ENCODE results near the gene PAQR8.

Gene PAQR8

DNA sequence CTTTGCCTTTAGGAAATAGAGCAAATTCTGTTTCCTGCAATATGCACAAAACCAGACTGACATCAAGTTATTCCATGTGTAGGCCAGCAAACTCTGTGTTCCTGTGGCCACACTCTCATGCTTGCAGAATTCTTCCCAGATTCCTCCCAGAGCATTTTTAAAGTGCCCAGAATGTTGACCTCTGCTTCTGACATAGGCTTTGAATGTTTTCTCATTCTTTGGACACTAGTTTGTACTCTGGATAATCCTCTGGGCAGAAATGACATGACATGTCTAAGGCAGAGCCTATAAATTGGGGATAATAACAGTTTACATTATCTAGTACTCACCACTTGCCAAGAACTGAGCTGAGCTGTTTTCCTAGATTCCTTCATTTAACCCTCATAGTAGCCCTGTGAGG, 49.0 kb downstream of the PAQR8 start:
- DNase-seq (no peak), ATAC-seq (ENCODE audit: insufficient read depth, low read depth) (no peak)

DNA sequence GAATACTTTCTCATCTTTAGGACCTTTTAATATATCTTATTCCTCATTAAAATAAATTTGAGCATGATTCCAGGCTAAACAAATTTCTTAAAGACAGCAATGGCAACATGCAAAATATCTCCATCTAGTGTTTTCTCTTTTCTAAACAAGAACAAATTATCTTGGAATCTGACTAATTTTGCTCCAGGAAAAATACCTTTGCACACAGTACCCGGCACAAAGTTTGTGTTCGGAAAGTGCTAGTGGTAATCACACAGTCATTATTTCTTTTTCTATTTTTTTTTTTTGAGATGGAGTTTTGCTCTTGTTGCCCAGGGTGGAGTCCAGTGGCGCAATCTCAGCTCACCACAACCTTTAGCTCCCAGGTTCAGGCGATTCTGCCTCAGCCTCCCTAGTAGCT, 50.0 kb downstream of the PAQR8 start:
- no peak for ATAC-seq (ENCODE audit: insufficient read depth, low read depth)
- H3K27ac ChIP-seq (ENCODE audit: low read length), result no peak overlapping the region
- TF ChIP-seq, protein P1, sequence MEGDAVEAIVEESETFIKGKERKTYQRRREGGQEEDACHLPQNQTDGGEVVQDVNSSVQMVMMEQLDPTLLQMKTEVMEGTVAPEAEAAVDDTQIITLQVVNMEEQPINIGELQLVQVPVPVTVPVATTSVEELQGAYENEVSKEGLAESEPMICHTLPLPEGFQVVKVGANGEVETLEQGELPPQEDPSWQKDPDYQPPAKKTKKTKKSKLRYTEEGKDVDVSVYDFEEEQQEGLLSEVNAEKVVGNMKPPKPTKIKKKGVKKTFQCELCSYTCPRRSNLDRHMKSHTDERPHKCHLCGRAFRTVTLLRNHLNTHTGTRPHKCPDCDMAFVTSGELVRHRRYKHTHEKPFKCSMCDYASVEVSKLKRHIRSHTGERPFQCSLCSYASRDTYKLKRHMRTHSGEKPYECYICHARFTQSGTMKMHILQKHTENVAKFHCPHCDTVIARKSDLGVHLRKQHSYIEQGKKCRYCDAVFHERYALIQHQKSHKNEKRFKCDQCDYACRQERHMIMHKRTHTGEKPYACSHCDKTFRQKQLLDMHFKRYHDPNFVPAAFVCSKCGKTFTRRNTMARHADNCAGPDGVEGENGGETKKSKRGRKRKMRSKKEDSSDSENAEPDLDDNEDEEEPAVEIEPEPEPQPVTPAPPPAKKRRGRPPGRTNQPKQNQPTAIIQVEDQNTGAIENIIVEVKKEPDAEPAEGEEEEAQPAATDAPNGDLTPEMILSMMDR (IDR thresholded peaks at IDR 0.05; ENCODE audit: borderline replicate concordance, extremely low read depth, low read length, poor library complexity, severe bottlenecking), result no peak
- no peak for TF ChIP-seq EZH2 (IDR thresholded peaks at IDR 0.05; ENCODE audit: borderline replicate concordance, low read depth, low read length, severe bottlenecking)

More for the DNA sequence above, 49.0 kb downstream of the PAQR8 start:
- Histone ChIP-seq H3K27ac (ENCODE audit: low read length) (no peak overlapping the region), H3K4me1 (ENCODE audit: insufficient read depth, low read length) (no peaks in the 10 kb centered on the region), H3K9ac (ENCODE audit: low read depth, low read length) (no peak overlapping the region), H3K79me2 (ENCODE audit: insufficient read depth, low read length) (no peaks in the 10 kb centered on the region), H3K9me3 (ENCODE audit: insufficient read depth, low read length, severe bottlenecking) (no peaks in the 10 kb centered on the region), H3K36me3 (ENCODE audit: insufficient read depth, low read length) (no peaks in the 10 kb centered on the region), H2AFZ (ENCODE audit: low read depth, low read length) (no peak overlapping the region), H3K4me3 (ENCODE audit: low read depth in 1 of 2, low read length in 2 of 2) (no peak overlapping the region), H3K4me2 (ENCODE audit: insufficient read depth, low read length) (no peak overlapping the region), H4K20me1 (ENCODE audit: insufficient read depth, low read length) (no peaks in the 10 kb centered on the region), H3K27me3 (ENCODE audit: insufficient read depth, low read length, poor library complexity) (no peaks in the 10 kb centered on the region)
- no peak for TF ChIP-seq EZH2 (IDR thresholded peaks at IDR 0.05; ENCODE audit: borderline replicate concordance, low read depth, low read length, severe bottlenecking)
- TF ChIP-seq, protein P1 (IDR thresholded peaks at IDR 0.05; ENCODE audit: borderline replicate concordance, extremely low read depth, low read length, poor library complexity, severe bottlenecking), result no peak

DNA sequence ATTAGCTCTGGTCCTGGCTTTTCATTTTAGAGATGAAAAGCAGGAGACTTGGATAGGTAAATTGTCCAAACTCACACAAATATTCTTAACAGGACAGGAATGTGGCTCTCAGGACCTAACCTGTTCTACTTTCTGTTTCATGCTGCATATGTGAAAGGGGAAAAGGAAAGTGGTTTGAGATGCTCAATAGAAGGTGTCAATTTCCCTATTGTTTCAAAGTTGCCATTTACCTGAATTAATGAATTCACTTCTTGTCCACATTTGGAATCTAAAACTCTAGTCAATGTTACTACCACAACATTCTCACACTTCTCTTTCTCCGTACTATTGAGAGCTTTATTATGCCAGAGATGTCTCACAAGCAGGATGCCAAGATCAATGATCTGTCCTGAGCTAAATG, 53.4 kb downstream of the PAQR8 start:
- Histone ChIP-seq H3K36me3 (ENCODE audit: insufficient read depth, low read length) (no peaks in the 10 kb centered on the region), H3K9ac (ENCODE audit: low read depth, low read length) (no peak overlapping the region), H3K27me3 (ENCODE audit: insufficient read depth, low read length, poor library complexity) (no peaks in the 10 kb centered on the region), H3K4me1 (ENCODE audit: insufficient read depth, low read length) (peaks cover 15% of the 10 kb centered on the region), H3K27ac (ENCODE audit: low read length) (no peak overlapping the region), H3K9me3 (ENCODE audit: insufficient read depth, low read length, severe bottlenecking) (no peaks in the 10 kb centered on the region), H3K79me2 (ENCODE audit: insufficient read depth, low read length) (peaks cover 2% of the 10 kb centered on the region; the same call in 1 of the 2 replicates), H3K4me2 (ENCODE audit: insufficient read depth, low read length) (no peak overlapping the region), H3K4me3 (ENCODE audit: low read depth in 1 of 2, low read length in 2 of 2) (no peak overlapping the region), H2AFZ (ENCODE audit: low read depth, low read length) (no peak overlapping the region), H4K20me1 (ENCODE audit: insufficient read depth, low read length) (no peaks in the 10 kb centered on the region)
- no peak for TF ChIP-seq EZH2 (IDR thresholded peaks at IDR 0.05; ENCODE audit: borderline replicate concordance, low read depth, low read length, severe bottlenecking)
- TF ChIP-seq, protein P1 (IDR thresholded peaks at IDR 0.05; ENCODE audit: borderline replicate concordance, extremely low read depth, low read length, poor library complexity, severe bottlenecking), result no peak
- DNase-seq (no peak), ATAC-seq (ENCODE audit: insufficient read depth, low read depth) (no peak)

More for the DNA sequence above, 50.0 kb downstream of the PAQR8 start:
- Histone ChIP-seq H3K4me2 (ENCODE audit: insufficient read depth, low read length) (no peak overlapping the region), H3K27me3 (ENCODE audit: insufficient read depth, low read length, poor library complexity) (no peaks in the 10 kb centered on the region), H2AFZ (ENCODE audit: low read depth, low read length) (no peak overlapping the region), H4K20me1 (ENCODE audit: insufficient read depth, low read length) (no peaks in the 10 kb centered on the region), H3K9ac (ENCODE audit: low read depth, low read length) (no peak overlapping the region), H3K9me3 (ENCODE audit: insufficient read depth, low read length, severe bottlenecking) (no peaks in the 10 kb centered on the region), H3K79me2 (ENCODE audit: insufficient read depth, low read length) (no peaks in the 10 kb centered on the region), H3K36me3 (ENCODE audit: insufficient read depth, low read length) (no peaks in the 10 kb centered on the region), H3K4me3 (ENCODE audit: low read depth in 1 of 2, low read length in 2 of 2) (no peak overlapping the region), H3K4me1 (ENCODE audit: insufficient read depth, low read length) (0 out of 2 replicates have a peak, but pooled peaks cover 2% of the 10 kb centered on the region)
- DNase-seq, result no peak

Measured in DND-41 (cell line).